Suprapubic skin (tissue), 3 donors: ENCODE results near the gene NIPBL.

Source experiments
- CTCF ChIP-seq, 2 donors: fragments of 200-600 bp in 1 of 2; fragments of 450-650 bp in 1 of 2; sonication (generic) in 1 of 2; IDR thresholded peaks; one replicate each; pipeline ENCODE4 v1.5.1; 2016 to 2019; ENCODE audit warnings: antibody characterized with exemption in 2 of 2, mild to moderate bottlenecking in 1 of 2, moderate library complexity in 1 of 2
- POLR2A ChIP-seq, 2 donors: fragments of 450-650 bp; IDR thresholded peaks; one replicate each; pipeline ENCODE4 v1.6.1; 2017; ENCODE audit warnings: antibody characterized with exemption in 2 of 2, mild to moderate bottlenecking in 2 of 2, moderate library complexity in 2 of 2

- no peak for TF ChIP-seq POLR2A (IDR thresholded peaks at IDR 0.05)
- TF ChIP-seq CTCF (IDR thresholded peaks at IDR 0.05), result no peak
Measured at GRCh38 chr5:36998578-36998977, 122.0 kb downstream of the NIPBL start.
